GM19372 (cell line): Measurements from ENCODE around the gene ATF6.

Experiments
- ATAC-seq: cut with Tn5 transposase; IDR thresholded peaks from one replicate; pipeline ENCODE4 v1.9.1; 2021; ENCODE audit warnings: mild to moderate bottlenecking, low read depth, moderate library complexity; ENCODE audit not compliant: unreplicated experiment

Gene ATF6

GRCh38 chr1:161932668-161933067, 166.5 kb downstream of the ATF6 start:
- ATAC-seq, result no peak

GRCh38 chr1:161933592-161934588, 167.8 kb downstream of the ATF6 start:
- no peak for ATAC-seq

GRCh38 chr1:161935264-161935663, 169.1 kb downstream of the ATF6 start:
- ATAC-seq, result no peak

- ATAC-seq, result no peak
Measured at GRCh38 chr1:161936786-161937185, 170.7 kb downstream of the ATF6 start.

- no peak for ATAC-seq
Measured at GRCh38 chr1:161940866-161941591, 174.9 kb downstream of the ATF6 start.

- ATAC-seq, result no peak
Measured at GRCh38 chr1:161941726-161942436, 175.8 kb downstream of the ATF6 start.

- ATAC-seq, result no peak
Measured at GRCh38 chr1:161943737-161944136, 177.6 kb downstream of the ATF6 start.

GRCh38 chr1:161944381-161944780, 178.3 kb downstream of the ATF6 start:
- no peak for ATAC-seq

- no peak for ATAC-seq
Measured at GRCh38 chr1:161945306-161946060, 179.4 kb downstream of the ATF6 start.

GRCh38 chr1:161946071-161946987, 180.2 kb downstream of the ATF6 start:
- ATAC-seq, result no peak

GRCh38 chr1:161948435-161948834, 182.3 kb downstream of the ATF6 start:
- ATAC-seq, result no peak

GRCh38 chr1:161949548-161949947, 183.4 kb downstream of the ATF6 start:
- ATAC-seq, result no peak

GRCh38 chr1:161950377-161950776, 184.3 kb downstream of the ATF6 start:
- ATAC-seq, result no peak

- no peak for ATAC-seq
Measured at GRCh38 chr1:161951646-161952045, 185.5 kb downstream of the ATF6 start.

GRCh38 chr1:161952607-161953172, 186.6 kb downstream of the ATF6 start:
- no peak for ATAC-seq

GRCh38 chr1:161953256-161953920, 187.3 kb downstream of the ATF6 start:
- no peak for ATAC-seq

- no peak for ATAC-seq
Measured at GRCh38 chr1:161954050-161954449, 187.9 kb downstream of the ATF6 start.

GRCh38 chr1:161954466-161954865, 188.3 kb downstream of the ATF6 start:
- no peak for ATAC-seq
